Testis (tissue), 2 donors: Measurements from ENCODE around the gene LILRB1.

Experiments
- CTCF ChIP-seq, 3 experiments: fragments of 450-650 bp in 2 of 3; fragments of 200-600 bp in 1 of 3; sonication (generic) in 1 of 3; IDR thresholded peaks; one replicate each; pipeline ENCODE4 v1.5.1; 2016 to 2019; ENCODE audit warnings: antibody characterized with exemption in 3 of 3, mild to moderate bottlenecking in 2 of 3, moderate library complexity in 1 of 3
- POLR2A ChIP-seq: fragments of 450-650 bp; IDR thresholded peaks from one replicate; pipeline ENCODE4 v1.6.1; 2017; ENCODE audit warnings: antibody characterized with exemption, mild to moderate bottlenecking, moderate library complexity

GRCh38 chr19:54586397-54586796 lies 43.9 kb upstream of the LILRB1 start:
- TF ChIP-seq CTCF (IDR thresholded peaks at IDR 0.05) = no peak
- no peak for TF ChIP-seq POLR2A
